Stomach smooth muscle (tissue), 2 donors: ENCODE measurements around the gene KIF26B.
"Not testable (repeated sequence)": the region's sequence is repeated elsewhere in the genome, so short reads cannot be mapped to it uniquely, and the experiment has no call there.

Experiments used
- H3K27ac ChIP-seq: one replicate; pipeline ENCODE4 v1.7.0; 2013; ENCODE audit warnings: mild to moderate bottlenecking, low read length, inconsistent platforms
- H3K27me3 ChIP-seq, 2 donors: one replicate each; pipeline ENCODE4 v1.7.0; 2013; ENCODE audit warnings: low read length in 2 of 2; ENCODE audit not compliant: insufficient read depth in 2 of 2, control insufficient read depth in 1 of 2
- H3K36me3 ChIP-seq, 2 donors: one replicate each; pipeline ENCODE4 v1.7.0; 2013; ENCODE audit warnings: low read length in 2 of 2; ENCODE audit not compliant: control insufficient read depth in 2 of 2, insufficient read depth in 2 of 2
- H3K4me1 ChIP-seq: one replicate; pipeline ENCODE4 v1.7.0; 2013; ENCODE audit warnings: low read length; ENCODE audit not compliant: control insufficient read depth, insufficient read depth
- H3K4me3 ChIP-seq, 2 donors: one replicate each; pipeline ENCODE4 v1.7.0; 2013; ENCODE audit warnings: low read length in 2 of 2
- H3K9ac ChIP-seq, 2 donors: one replicate each; pipeline ENCODE4 v1.7.0; 2013; ENCODE audit warnings: low read length in 2 of 2, mild to moderate bottlenecking in 1 of 2
- H3K9me3 ChIP-seq, 2 donors: one replicate each; pipeline ENCODE4 v1.7.0; 2013; ENCODE audit warnings: low read length in 2 of 2; ENCODE audit not compliant: control insufficient read depth in 2 of 2
- donor health status: healthy.
- donor health status: Pancreatic carcinoma.

KIF26B gene

DNA sequence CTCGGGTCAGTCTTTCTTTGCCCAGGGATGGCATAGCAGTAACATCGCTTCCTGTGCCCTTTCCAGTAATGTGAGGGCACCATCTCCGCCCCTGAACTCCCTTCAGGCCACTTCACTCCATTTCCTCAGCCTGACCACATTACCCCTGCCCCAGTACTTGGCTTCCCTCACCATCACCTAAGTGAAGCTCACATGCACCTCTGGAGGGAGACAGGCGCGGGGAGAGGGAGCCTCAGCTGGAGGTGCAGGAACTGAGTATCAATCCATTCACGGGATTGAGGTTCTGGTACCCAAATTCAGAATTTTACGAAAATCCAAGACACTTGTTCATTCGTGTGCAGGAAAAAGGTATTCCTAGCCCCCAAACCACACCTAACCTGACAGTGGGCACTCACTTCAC, 540.4 kb downstream of the KIF26B start:
- no peaks in the 10 kb centered on the region for H3K36me3 ChIP-seq
- no peaks in the 10 kb centered on the region for H3K27me3 ChIP-seq
- no peak overlapping the region for H3K9ac ChIP-seq
- H3K4me1 ChIP-seq, result no peaks in the 10 kb centered on the region
- H3K27ac ChIP-seq, result no peak overlapping the region
- H3K9me3 ChIP-seq, result peaks cover 0 to 5% of the 10 kb centered on the region in 2 donors
- no peak overlapping the region for H3K4me3 ChIP-seq

- H3K4me1 ChIP-seq, H3K27ac ChIP-seq, H3K9me3 ChIP-seq, H3K27me3 ChIP-seq, H3K4me3 ChIP-seq, H3K36me3 ChIP-seq, H3K9ac ChIP-seq: not testable (repeated sequence)
Measured at GRCh38 chr1:245695701-245696100, 540.9 kb downstream of the KIF26B start.

DNA sequence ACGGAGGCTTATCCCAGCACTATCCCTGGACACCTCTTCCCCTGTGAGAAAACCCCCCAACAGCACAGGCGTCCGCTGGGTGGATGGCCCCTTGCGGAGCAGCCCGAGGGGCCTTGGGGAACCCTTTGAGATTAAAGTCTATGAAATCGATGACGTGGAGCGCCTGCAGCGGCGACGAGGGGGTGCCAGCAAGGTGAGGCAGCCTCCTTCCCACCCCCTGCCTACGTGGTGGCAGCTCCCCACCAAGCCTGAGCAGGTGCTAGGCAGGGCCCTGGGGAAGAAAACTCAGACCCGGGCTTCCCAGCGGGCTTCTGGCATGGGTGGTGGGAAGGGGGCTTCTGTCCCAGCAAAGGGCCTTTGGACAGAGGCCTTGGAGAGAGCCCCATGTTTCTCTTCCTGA, 543.3 kb downstream of the KIF26B start:
- Histone ChIP-seq H3K27me3 (no peaks in the 10 kb centered on the region), H3K36me3 (no peaks in the 10 kb centered on the region), H3K9me3 (peaks cover 0 to 5% of the 10 kb centered on the region in 2 donors), H3K27ac (no peak overlapping the region), H3K4me3 (no peak overlapping the region), H3K9ac (no peak overlapping the region), H3K4me1 (no peaks in the 10 kb centered on the region)

GRCh38 chr1:245698860-245699259, 544.1 kb downstream of the KIF26B start:
- H3K4me1 ChIP-seq, result no peaks in the 10 kb centered on the region
- no peaks in the 10 kb centered on the region for H3K27me3 ChIP-seq
- no peak overlapping the region for H3K4me3 ChIP-seq
- no peaks in the 10 kb centered on the region for H3K36me3 ChIP-seq
- no peak overlapping the region for H3K9ac ChIP-seq
- peaks cover 0 to 5% of the 10 kb centered on the region in 2 donors for H3K9me3 ChIP-seq
- no peak overlapping the region for H3K27ac ChIP-seq

- Histone ChIP-seq H3K27me3 (no peaks in the 10 kb centered on the region), H3K9ac (no peak overlapping the region), H3K27ac (no peak overlapping the region), H3K36me3 (no peaks in the 10 kb centered on the region), H3K4me1 (no peaks in the 10 kb centered on the region), H3K4me3 (no peak overlapping the region), H3K9me3 (peaks cover 0 to 5% of the 10 kb centered on the region in 2 donors)
Measured at GRCh38 chr1:245700631-245701030, 545.8 kb downstream of the KIF26B start.

GRCh38 chr1:245701631-245702030, 546.8 kb downstream of the KIF26B start:
- no peaks in the 10 kb centered on the region for H3K27me3 ChIP-seq
- no peak overlapping the region for H3K4me3 ChIP-seq
- no peaks in the 10 kb centered on the region for H3K4me1 ChIP-seq
- no peak overlapping the region for H3K27ac ChIP-seq
- H3K9me3 ChIP-seq, result no peaks in the 10 kb centered on the region
- H3K9ac ChIP-seq, result no peak overlapping the region
- no peaks in the 10 kb centered on the region for H3K36me3 ChIP-seq

DNA sequence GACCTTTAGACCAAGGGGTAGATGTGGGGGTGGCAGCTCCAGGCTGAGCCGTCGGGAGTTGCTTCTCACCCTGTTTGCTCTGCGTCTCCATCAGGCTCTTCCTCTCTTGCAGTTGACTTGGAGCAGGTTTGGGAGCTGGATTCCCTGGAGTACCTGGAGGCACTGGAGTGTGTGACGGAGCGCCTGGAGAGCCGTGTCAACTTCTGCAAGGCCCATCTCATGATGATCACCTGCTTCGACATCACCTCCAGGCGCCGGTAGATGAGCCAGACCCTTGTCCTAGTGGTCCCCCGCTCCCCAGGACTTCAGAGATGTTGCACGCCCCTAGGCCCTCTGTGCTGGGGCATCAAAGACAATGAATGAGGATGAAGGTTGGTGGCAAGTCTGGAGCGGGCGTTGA, 547.6 kb downstream of the KIF26B start:
- Histone ChIP-seq H3K9ac (no peak overlapping the region), H3K4me3 (no peak overlapping the region), H3K4me1 (no peaks in the 10 kb centered on the region), H3K36me3 (no peaks in the 10 kb centered on the region), H3K9me3 (no peaks in the 10 kb centered on the region), H3K27ac (no peak overlapping the region), H3K27me3 (no peaks in the 10 kb centered on the region)

GRCh38 chr1:245704341-245704740, 549.6 kb downstream of the KIF26B start:
- Histone ChIP-seq H3K4me1 (no peaks in the 10 kb centered on the region), H3K36me3 (no peaks in the 10 kb centered on the region), H3K27me3 (no peaks in the 10 kb centered on the region), H3K27ac (no peak overlapping the region), H3K9me3 (no peaks in the 10 kb centered on the region), H3K4me3 (no peak overlapping the region), H3K9ac (no peak overlapping the region)

- Histone ChIP-seq H3K4me1 (no peaks in the 10 kb centered on the region), H3K9ac (no peak overlapping the region), H3K9me3 (no peaks in the 10 kb centered on the region), H3K4me3 (no peak overlapping the region), H3K27me3 (no peaks in the 10 kb centered on the region), H3K36me3 (no peaks in the 10 kb centered on the region), H3K27ac (no peak overlapping the region)
Measured at GRCh38 chr1:245704765-245705164, 550.0 kb downstream of the KIF26B start.

DNA sequence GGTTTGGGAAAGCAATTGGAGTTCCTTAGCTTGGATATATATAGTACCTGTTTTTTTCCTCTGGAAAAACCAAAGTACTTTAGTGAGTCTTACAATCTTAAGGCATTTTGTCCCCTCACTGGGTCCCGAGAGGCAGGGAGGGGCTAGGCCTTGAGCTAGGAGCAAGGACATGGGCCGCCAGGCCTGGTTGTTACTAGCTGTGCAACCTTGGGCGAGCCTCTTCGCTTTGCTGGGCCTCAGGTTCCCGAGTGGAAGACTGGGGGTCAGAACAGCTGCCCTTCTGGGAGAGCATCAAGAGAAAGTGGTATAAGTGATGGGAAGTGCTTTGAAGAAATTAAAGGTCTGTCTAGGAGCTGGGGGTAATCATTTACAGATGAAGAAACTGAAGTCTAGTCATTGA, 553.2 kb downstream of the KIF26B start:
- no peak overlapping the region for H3K9ac ChIP-seq
- no peak overlapping the region for H3K27ac ChIP-seq
- H3K9me3 ChIP-seq, result no peaks in the 10 kb centered on the region
- H3K4me1 ChIP-seq, result no peaks in the 10 kb centered on the region
- no peak overlapping the region for H3K4me3 ChIP-seq
- H3K36me3 ChIP-seq, result no peaks in the 10 kb centered on the region
- H3K27me3 ChIP-seq, result no peaks in the 10 kb centered on the region

DNA sequence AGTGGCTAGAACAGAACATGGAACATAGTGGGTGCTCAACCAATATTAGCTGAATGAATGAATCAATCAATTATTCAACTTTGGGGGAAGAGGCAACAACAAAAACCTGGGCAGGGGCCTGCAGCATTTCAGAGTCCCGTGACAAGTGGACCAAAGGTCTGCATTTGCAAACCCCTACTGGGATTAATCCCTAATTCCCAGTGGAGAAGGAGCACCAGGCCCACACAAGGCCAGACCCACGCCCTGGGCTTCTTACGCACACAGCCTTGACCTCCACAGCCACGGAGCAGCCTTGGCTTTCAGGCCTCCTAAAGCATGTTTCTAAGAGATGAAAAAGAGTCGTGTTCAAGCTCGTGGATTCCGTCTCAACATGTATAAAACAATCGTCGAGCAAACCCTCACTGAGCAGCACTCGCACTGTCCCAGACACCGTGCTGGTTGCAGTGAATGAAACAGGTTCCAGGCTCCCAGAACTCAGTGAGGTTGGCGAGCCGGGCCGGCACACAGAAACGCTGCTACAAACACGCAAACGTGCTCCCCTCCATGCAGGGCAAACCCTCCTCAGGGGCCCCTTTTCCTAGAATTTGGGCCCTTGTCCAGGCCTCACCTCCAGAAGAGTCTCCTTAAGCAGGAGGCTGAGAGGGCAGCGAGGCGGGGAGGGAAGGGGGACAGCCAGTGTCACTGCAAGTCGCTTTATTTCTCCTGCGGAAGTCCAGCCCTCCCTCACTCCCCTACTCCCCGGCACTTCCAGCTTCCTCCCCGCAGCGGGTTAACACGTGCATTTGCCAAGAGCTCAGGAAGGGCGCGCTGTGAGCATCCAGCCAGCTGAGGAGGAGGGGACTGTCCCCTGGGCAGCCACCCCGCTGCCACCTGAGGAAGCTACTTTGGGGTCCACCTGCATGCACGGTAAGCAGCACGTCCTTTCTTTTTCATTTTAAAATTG, 556.4 kb downstream of the KIF26B start:
- Histone ChIP-seq H3K36me3 (no peaks in the 10 kb centered on the region), H3K9ac (no peak overlapping the region), H3K4me1 (no peaks in the 10 kb centered on the region), H3K9me3 (no peaks in the 10 kb centered on the region), H3K27ac (no peak overlapping the region), H3K27me3 (no peaks in the 10 kb centered on the region), H3K4me3 (no peak overlapping the region)
